ENCODE results near the gene CRYBA1.

GRCh38 chr17:29292992-29293889, 46.6 kb downstream of the CRYBA1 start:
- TF ChIP-seq POLR2A (IDR thresholded peaks at IDR 0.05) = no peak
- TF ChIP-seq CTCF (IDR thresholded peaks at IDR 0.05) = no peak

All from lower leg skin (tissue), 3 donors.